HG03196 (cell line): ENCODE data around the gene ERN1.

Experiments
- ATAC-seq: cut with Tn5 transposase; IDR thresholded peaks from one replicate; pipeline ENCODE4 v1.9.1; 2021; ENCODE audit not compliant: unreplicated experiment

Gene ERN1

DNA sequence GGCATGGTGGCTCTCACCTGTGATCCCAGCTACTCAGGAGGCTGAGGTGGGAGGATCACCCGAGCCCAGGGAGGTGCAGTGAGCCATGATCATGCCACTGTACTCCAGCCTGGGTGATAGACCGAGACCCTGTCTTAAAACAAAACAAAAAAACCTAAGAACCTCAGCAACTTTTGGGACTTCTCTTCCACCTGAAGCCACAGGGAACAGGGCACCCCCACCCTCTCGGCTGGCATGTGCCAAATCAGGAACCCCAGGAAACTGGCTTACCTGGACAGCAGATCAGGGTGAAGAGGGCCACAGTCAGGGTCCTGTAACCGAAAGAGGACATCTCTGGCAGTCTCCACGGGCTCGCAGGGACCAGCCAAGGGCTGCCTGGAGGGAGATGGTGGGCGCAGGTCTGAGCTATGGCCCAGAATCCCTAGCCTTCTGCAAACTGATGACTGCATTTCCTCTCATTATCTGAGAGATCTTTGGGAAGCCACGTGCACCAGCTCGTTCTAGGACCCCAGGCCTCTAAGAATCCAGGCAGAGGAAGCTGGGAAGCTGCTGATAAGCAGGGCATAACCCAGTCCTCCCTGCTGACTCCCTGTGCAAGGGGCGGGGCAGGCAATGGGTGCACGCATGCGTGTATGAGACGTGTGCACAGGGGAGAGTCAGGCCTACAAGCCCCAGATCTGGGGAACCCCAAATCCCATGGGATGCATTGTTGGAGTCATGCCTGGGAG lies 123.4 kb downstream of the ERN1 start:
- ATAC-seq: no peak

DNA sequence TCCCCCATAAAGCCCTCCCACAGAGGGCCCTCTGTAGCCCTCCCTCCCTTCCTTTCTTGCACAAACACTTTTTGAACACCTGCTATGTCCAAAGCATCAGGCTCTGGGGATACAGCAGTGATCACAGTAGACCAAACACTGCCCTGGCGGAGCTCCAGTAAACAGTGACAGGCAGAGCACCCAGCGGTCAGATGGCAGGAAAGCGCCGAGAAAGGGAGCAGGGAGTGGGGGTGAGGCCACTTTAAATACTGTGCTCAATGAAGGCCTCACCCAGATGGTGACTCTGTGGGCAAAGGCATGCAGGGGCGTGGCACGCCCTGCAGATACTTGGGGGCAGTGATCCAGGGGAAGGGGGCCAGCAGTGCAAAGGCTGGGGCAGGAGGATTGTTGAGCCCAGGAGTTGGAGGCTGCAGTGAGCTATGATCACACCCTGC lies 124.2 kb downstream of the ERN1 start:
- no peak for ATAC-seq

DNA sequence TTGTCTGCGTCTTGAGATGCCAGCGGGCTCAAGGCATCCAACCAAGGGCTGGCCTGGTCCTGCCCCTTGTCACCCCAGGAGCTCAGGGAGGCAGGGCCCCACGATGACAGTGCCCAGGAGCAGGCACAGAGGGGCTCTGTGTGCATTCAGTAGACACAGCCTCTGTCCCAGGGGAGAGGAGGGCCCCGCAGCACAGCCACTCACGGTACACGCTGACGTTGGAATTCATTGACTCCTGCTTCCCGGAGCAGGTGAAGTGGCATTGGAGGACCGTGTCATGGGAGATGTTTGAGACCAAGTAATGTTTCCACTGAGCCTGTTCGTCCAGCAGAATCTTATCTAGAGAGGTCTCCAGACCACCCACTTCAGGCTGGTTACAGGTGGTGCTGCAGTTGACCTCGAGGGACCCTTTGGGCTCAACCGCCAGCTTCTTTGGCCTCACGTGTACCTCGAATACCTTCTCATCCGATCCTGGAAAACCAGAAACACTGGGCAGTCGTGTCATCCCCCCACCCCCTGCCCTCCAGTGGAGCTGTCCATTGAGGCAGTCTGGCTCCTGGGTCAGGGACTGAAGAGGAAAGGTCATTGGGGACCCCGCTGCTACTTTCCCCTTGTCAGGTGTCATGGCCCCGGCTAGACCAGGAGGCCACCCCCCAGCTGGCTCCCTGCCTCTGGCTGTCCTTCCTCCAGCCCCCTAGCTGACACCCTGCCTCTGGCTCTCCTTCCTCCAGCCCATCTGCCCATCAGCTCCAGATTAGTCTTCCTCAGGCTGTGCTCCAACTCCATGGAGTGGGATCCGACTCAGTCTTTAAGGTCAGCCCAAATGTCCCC lies 124.8 kb downstream of the ERN1 start:
- no peak for ATAC-seq

DNA sequence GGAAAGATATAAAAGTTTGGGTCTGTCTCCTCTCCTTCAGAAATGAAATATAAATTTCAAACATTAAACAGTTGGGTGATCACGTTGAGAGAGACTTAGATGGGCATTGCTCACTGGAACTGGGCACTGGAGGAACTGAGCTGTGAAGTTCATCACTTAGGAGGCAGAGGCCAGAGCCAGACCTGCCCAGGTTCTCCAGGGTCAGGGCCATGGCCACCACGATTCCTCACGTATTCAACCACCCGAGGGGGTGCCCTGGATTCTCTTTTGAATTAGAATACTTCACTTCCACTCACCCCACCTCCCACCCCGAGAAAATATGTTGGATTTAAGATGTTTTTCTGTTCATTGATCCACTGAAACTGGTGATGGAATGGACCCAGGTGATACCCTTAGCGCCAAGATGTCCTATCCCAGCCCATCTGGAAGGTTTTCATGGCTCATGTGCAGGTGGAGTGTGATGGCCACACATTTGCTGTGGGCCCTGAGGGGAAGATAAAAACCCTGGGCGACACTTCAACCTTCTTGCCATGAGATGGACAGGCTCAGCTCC lies 125.7 kb downstream of the ERN1 start:
- no peak for ATAC-seq

DNA sequence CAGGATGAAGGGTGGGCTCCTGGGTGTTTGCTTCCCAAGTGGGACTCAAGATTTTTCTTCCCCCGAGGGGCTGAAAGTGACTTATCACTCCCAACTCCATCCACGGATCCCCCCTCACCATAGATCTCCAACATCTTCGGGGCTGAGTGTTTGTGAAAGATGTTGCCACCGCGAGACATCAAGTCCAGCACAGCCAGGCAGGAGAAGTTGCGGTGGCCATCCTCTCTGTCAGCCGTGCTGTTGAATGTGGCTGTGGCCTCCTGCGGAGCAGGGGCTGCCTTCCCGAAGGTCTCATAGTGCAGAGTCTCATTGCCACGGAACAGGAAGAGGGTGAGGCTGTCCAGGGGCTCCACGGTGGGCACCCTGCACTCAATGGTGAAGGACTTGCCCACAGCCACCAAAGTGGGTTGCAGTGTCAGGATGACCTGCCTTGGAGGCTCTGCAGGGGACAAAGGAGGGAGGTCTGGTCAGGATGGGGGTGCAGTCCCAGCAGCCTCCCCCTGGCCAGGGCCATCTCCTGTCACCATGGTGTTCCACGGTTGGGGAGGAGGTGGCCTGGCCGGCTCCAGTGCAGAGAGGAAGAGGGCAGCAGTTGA lies 126.3 kb downstream of the ERN1 start:
- no peak for ATAC-seq

DNA sequence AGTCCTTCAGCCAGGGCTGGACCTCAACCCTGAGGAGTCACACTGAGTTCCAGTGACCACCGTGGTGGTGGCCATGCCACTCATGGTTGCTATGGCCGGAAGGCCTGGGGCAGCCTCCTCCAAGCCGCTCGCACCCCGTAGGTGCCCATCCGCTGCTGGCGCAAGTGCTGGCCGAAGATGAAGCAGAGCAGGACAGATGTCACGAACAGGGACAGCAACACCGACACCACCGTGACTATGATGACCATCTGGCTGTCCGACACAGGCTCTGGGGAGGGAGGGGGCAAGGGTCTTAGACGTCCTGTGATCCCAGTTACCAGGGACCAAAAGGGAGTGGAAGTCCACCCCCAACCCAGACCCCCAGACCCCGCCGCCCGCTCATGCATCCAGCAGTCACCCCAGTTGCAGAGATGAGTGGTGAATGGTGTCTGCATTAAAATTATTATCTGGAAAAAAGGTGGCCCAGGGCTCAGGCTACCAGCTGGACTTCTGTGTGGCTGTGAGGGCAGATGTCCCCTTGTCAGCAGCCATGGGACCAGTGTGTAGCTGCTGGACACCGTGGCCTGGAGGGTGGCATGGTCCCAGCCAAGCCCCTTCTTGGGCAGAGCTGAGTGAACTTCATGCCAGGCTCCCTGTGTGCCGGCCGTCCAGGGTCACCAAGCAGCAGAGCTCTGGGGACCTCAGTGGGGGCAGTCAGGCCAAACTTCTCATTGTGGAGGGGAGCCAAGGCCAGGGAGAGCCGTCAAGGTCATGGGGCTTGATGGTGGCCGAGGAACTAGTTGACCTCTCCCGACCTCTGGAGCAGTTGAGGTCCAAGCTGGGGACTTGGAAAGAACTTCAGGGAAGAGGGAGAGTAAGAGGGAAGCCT lies 127.1 kb downstream of the ERN1 start:
- ATAC-seq: no peak

DNA sequence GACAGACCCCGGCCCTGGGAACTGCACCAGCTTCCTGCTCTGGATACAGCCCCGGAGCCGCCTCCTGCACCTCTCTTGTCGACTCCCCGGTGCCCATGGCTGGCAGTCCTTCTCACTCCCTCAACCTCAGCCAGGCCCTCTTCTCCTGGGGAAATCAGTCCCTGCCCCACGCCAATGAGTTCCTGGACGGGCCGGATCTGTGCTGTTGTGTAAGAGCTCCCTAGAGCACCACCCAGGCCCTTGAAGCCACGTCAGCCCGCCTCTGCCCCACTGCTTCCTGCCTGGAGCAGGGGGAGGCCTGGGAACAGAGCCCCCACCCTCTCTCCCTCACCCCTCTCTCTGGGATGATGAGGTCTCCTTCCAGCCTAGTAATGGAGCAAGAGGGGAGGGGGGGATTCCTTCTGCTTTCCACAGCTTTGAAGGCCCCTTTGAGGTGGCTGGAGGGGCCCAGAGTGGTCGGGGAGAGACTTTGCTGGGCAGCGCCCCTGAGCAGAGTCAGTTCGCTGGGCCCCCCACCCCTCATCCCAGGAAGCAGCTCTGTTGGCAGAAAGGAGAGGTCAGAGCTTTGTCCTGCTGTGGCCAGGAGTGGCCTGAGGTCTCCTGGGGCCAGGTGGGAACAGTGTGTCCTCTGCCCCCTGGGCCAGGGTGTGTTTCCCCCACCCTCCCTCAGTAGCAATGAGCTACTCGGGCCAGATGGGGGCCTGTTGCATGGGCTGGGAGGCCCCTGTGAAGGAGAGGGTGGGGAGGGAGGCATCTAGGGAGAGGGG lies 128.0 kb downstream of the ERN1 start:
- no peak for ATAC-seq

DNA sequence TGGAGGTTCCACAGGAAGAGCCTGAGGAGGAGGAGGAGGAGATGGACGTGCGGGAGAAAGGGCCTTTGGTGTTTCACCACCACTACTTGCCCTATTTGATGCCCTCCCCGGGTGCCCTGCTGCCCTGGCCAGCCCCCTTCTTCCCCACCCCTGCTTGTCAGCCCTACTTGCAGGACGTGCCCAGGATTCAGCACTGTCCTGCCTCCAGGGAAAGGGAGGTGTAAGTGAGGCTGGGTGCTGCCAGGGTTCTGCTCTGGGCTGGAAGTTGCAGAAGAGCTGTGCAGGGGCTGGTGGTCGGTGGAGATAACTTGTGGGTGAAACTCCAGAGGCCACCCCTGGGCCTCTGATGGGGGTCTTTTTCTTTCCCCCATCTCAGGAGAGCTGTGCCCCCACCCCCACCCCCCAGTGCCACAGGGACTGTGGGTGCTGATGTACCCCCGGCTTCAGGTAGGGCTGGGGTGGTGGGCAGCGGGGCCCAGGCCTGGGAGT lies 128.8 kb downstream of the ERN1 start:
- no peak for ATAC-seq

DNA sequence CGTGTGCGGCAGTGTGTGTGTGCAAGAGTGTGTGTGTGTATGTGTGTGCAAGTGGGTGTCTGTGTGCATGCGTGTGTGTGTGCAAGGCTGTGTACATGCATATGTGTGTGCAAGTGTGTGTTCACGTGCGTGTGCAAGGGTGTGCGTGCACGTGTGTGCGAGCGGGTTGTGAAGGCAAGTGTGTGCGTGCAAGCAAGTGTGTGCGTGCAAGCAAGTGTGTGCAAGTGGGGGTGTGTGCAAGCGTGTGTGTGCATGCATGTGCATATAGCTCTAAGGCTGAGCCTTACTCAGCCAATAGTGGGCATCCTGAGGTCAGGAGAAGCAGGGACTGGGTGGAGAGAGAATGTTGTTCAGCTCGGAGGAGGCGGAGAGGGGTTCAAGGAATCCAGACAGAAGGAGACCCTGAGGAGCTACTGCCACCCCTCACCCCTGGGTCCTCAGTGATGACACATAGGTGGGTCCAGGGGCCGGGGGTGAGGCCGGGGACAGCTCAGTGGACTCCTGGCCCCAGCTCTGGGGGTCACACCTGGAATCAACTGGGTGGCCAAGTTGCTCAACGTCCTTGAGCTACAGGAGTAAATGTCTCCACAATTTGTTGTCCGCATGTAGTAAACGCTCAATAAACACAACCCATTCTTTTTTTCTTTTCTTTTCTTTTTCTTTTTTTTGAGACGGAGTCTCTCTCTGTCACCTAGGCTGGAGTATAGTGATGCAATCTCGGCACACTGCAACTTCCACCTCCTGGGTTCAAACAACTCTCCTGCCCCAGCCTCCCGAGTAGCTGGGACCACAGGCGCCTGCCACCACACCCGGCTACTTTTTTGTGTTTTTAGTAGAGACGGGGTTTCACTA lies 130.0 kb downstream of the ERN1 start:
- no peak for ATAC-seq

DNA sequence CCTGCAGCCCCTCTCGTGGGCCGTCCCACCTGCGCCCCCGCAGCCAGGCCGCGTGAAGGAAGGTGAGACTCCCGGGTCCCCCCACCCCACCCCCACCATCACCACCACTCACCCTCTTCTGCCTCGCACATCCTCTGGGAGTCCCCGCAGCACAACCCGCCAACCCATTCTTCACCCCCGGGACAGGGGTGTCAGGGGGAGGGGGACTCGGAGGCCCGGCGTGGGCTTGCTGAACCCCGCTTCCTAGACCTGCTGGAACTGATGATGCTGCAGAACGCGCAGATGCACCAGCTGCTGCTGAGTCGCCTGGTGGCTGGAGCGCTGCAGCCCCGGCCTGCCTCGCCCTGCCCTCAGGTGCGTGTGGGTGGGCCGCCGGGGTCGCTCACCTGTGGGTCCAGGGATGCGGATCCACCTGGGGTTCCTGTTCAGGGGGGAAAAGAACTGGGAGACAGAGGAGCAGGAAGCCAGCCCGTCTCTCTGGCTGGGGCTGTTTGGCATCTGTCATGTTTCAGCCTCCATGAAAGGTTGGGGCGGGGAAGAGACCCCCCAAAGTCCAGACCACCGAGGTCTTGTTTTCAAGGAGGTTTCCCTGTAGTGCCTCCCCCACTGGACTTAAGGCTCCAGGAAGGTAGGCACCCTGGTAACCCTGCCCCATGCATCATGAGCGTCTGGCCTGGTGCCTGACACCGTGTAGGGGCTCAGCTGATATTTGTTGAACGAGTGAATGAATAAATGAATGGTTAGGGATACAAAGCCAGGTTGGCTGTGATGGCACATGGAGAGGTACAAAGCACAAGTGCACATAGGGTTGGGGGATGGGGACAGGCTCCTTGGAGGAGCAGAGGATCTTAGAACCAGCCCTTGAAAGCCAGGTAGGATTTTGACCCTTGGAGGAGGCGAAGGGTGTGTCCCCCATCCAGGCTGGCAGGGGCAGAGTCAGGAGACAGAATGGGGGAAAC lies 130.9 kb downstream of the ERN1 start:
- no peak for ATAC-seq

DNA sequence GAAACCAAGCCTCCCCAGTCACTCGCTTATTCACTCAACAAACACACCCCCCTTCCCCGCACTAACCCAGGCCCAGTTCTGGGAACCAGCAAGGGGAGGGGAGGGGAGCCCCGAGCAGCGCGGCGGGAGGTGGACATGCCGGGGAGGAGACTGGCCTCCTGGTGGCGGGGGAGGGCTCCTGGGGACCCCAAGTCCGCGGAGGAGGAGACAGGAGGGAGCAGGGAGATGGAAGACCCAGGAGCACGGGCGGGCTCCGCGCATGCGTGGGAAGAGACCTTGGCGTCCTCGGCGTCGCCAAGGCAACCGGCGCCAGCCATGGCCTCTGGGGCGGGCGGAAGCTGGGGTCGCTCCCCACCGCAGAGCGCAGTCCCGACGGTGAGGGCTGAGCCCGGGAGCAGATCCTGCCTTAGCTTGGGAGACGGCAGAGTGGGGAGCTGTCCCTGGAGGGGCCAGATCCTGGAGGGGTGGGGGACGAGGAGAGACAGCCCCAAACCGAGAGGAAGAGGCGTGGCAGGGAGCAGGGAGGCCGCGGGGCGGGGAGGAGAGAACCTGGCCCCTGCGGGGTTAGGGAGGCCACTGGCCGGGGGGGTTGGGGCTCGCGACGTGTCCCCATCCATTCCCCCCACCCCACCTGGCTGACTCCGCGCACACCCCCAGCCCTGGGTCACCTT lies 131.8 kb downstream of the ERN1 start, which contains the start of gene PRR29:
Gene PRR29, plus strand, starts transcription at position 302 of the 671 bp plus-strand sequence. Its CDS starts 14 bp downstream, at position 316.
- no peak for ATAC-seq

DNA sequence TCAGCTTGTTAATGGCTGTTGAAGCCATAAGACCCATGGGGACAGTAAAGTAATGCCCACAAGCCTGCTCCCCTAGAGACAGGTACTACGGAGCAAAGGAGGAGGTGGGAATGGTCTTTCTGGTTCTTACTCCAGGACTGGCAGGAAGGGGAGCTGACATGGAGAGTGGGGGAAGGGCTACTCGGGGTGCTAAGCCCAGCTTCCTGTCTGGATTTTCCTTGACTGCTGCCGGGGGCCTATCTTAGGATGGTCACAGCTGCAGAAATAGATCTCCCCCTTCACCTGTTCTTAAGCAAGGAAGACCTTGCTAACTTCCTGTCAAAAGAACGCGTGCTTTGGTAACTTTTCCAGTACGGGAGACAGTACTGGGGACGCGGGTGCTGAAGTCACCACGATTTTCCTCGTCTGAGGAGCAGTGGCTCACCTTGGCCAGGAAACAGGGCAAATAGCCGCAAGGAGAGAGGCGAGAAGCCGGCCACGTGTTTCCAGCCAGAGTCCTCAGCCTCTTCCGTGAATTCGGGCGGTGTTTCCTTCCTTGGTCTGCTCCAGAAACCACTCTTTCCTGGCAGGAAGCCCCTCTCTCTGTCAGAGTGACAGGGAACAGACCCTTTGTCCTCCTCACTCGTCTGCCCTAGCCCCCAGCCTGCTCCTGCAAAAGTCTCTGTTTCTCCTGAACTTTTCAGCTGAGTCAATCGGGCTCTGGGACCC lies 132.4 kb downstream of the ERN1 start:
- no peak for ATAC-seq

DNA sequence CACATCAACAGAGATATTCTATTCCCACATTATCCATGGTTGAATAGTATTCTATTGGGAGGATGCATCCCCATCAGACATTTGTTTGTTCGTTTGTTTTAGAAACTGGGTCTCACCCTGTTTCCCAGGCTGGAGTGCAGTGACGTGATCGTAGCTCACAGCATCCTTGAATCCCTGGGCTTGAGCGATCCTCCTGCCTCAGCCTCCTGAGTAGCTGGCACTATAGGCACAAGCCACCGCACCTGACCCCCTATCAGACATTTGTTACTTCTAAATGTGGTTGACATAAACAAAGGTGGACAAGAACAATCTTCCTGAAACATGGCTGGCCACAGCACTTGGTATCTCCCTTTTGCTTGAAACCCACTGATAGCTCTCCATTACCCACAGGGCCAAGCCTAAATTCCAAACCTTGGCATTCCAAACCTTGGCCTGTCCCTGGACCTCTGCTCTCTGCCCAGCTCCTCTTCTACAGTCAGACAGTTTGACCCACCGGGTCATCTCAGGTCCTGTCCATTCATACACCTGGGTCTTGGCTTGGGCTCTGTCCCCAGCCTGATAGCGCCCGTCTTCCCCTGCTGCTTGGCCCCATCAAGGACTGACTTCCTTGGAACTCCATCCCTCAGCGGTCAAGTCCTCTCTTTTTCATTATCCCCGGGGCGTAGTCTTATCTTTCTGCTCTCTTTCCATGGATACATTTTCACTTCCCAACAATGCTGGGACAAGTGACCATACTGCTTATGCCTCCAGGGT lies 133.3 kb downstream of the ERN1 start:
- ATAC-seq: no peak

DNA sequence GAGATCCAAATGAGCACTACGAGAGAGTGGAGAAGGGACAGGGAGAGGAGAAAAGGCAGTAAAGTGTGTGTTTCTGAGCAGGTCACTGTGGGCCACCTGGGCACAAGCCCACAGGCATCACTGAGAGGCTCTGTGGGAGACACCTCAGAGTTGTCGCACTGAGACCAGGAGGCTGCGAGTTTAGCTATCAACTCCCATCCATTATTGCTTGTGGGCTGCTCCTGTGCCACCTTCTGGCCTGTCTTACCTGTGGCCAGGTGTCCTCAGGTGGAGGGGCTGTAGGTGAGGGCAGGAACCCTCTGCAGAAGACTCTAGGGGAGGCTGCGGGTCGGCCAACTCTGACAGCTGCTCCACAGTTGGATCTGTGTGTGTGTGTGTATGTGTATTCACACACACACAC lies 134.3 kb downstream of the ERN1 start:
- no peak for ATAC-seq

DNA sequence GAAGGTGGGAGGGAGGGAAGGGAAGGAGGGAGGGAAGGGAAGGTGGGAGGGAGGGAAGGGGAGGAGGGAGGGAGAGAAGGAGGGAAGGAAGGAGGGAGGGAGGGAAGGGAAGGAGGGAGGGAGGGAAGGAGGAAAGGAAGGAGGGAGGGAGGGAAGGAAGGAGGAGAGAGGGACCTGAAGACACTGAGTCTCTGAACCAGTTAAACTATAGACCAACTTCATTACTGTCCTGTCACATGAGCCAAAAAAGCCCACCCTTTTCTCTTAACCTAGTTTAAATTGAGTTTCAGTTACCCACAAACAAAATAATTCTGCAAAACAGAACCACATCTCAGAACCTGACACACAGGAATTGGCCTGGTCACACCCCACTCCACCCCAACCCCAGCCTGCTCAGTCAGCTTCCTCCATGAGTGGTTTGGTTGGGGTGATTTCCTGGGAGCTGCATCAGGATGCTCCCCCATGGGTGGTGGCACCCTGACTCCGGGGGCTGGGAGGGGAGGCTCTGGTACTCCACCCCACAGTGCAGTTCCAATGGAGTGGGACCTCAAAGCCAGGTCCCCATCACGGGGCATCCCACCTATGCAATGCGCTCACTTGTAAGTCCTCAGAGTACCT lies 136.5 kb downstream of the ERN1 start:
- no peak for ATAC-seq
